G401 (cell line): ENCODE data around the gene PIP4K2B. TPM values are rescaled to one million over a fixed set of nuclear protein-coding genes. Genes with fewer than 3 reads are reported as not detected.
A peak's percentile ranks its signal among the peaks of the same experiment; 100 is the strongest.
"Not testable (repeated sequence)": the region's sequence is repeated elsewhere in the genome, so short reads cannot be mapped to it uniquely, and the experiment has no call there.

Experiments
- DNase-seq: peaks from one replicate; pipeline ENCODE4 v3.0.0-alpha.2; 2015; ENCODE audit warnings: low spot score
- in situ Hi-C: cut with HindIII; loops from 2 replicates; pipeline ENCODE4 v1.10.0; 2016; ENCODE audit warnings: low sequenced_read_pairs, mixed read lengths
- total RNA-seq: library from RNA; depleted of rRNA; stranded (reverse); fragments of >200 nt; shearing (Covaris generic); gene quantifications from 2 replicates; pipeline ENCODE4 v1.2.3, GENCODE V29; 2014; rRNA removed

PIP4K2B gene
- total RNA-seq, result 46.2 and 49.8 TPM in 2 replicates

DNA sequence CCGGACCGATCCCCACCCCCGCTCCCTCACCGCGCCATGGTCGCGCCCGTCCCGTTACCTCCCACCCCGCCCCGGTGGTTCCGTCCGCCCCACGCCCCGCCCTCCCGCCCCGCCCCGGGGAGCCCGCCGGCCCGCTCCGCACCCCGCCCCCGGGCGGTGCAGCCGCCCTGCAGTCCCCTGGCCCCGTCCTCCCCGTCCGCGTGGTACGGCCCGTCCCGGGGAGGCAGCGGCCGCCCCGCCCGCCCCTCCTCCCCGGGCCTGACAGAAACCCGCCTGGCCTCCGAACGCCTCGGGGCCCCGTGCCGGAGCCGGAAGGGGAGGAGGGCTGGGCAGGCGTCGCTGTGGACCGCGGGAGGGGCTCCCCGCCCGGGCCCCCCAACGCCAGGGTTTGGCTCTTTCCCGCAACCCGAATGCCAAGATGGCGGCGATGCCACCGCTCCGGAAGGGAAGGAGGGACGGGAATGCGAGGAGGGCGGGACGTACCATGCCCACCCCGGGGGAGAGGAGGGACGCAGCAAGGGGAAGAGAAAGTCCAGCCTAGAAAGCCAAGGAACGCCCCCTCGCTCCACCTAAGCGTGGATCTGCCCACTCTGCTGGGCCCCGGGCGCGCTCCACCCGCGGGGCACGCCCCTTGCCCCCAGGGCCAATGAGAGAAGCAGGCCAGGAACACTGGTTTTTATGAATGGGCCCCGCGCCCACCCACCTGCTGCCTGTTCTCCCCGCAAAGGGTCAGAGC lies at the start of gene PIP4K2B:
Gene PIP4K2B (minus strand): TSS at position 56 of the 736 bp plus-strand sequence. CDS start 132 bp downstream, outside the sequence.
- in situ Hi-C loops, result no loop called here

GRCh38 chr17:38848557-38848891 lies 49.2 kb upstream of the PIP4K2B start:
- DNase-seq, result no peak
- in situ Hi-C loops, result no loop called here

More for the DNA sequence above, at the start of gene PIP4K2B:
- peak; percentile 99 for DNase-seq

- in situ Hi-C loops, result no loop called here
- no peak for DNase-seq
Observed at GRCh38 chr17:38844261-38844757, 45.0 kb upstream of the PIP4K2B start.

GRCh38 chr17:38825762-38826247 lies 26.4 kb upstream of the PIP4K2B start:
- DNase-seq, result no peak
- in situ Hi-C loops, result loop anchor here (10.0 kb wide), 1 partner anchor 69 kb away; no protein-coding TSS in a partner anchor

GRCh38 chr17:38824899-38825761 lies 25.8 kb upstream of the PIP4K2B start, which contains the start of gene CWC25:
Gene CWC25, minus strand, starts transcription at chr17:38825321. Its CDS starts 138 bp downstream, at chr17:38825183.
- DNase-seq, result peak; percentile 92

GRCh38 chr17:38815576-38816193 lies 16.3 kb upstream of the PIP4K2B start:
- no peak for DNase-seq

More at GRCh38 chr17:38824899-38825761, 25.8 kb upstream of the PIP4K2B start, which contains the start of gene CWC25:
- in situ Hi-C loops, result loop anchor here (10.0 kb wide), 1 partner anchor 70 kb away; no protein-coding TSS in a partner anchor

GRCh38 chr17:38809828-38810227 lies 10.5 kb upstream of the PIP4K2B start:
- no peak for DNase-seq
- in situ Hi-C loops, result no loop called here

More at GRCh38 chr17:38815576-38816193, 16.3 kb upstream of the PIP4K2B start:
- in situ Hi-C loops, result no loop called here

- no peak for DNase-seq
- in situ Hi-C loops, result no loop called here
Observed at GRCh38 chr17:38800237-38800760, 943 bp upstream of the PIP4K2B start.

DNA sequence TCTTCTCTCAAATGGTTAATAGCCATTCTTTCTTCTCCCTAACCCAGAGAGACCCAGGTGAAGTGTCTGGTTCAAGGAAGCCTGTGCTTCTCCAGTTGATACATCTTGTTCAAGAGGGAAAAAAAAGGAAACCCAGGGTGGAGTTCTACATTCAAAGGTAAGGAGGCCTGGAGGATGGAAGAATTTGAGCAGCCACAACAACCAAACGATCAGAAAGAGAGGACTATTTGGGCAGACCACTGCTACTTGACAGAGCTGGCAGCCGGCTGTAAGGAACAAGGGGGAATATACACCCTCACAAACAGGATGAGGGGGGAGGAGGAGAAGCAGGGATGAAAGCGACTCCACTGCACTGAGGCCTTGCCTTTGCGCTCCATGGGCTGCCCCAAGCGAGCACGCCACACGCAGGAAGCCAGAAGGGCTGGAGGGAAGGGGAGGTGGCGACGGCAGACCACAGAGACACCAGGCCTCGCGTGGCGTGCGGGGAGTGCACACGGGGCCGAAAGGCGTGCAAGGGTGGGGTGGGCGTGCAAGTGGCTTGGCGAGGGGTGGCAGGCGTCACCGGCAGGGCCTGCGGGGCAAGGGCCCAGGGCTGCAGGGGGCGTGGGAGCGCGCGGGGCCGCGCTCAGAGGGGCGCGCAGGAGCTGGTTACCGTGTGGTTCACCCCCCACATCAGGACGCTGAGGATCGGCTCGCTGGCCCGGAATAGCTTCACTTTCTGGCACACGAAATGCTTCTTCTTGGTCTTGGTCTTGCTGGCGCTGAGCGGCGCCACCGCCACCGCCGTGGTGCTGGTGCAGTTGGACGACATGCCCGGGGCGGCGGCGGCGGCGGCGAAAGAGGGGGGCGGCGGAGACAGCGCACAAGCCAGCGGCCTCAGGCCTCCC lies 499 bp downstream of the PIP4K2B start:
- in situ Hi-C loops, result no loop called here
- DNase-seq, result peak; percentile 52

- in situ Hi-C loops, result no loop called here
- no peak for DNase-seq
Observed at GRCh38 chr17:38797828-38798227, 1.5 kb downstream of the PIP4K2B start.

GRCh38 chr17:38797158-38797490 lies 2.2 kb downstream of the PIP4K2B start:
- no peak for DNase-seq
- in situ Hi-C loops, result no loop called here

GRCh38 chr17:38796451-38797157 lies 2.8 kb downstream of the PIP4K2B start:
- DNase-seq, result no peak
- in situ Hi-C loops, result no loop called here

DNA sequence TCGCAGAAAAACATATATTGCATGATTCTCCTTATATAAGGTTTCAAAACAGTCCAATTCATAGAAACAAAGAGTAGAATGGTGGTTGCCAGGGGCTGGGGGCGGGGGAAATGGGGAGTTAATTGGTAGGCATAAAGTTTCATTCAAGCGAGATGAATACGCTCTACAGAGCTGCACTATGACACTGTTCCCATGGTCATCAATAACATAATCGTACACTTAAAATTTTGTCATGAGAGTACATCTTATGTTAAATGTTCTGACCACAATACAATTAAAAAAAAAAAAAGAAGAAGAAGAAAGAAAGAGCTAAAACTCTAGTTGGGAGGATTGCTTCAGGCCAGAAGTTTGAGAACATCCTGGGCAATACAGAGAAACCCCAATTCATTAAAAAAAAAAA lies 5.1 kb downstream of the PIP4K2B start:
- no peak for DNase-seq
- in situ Hi-C loops, result no loop called here

DNA sequence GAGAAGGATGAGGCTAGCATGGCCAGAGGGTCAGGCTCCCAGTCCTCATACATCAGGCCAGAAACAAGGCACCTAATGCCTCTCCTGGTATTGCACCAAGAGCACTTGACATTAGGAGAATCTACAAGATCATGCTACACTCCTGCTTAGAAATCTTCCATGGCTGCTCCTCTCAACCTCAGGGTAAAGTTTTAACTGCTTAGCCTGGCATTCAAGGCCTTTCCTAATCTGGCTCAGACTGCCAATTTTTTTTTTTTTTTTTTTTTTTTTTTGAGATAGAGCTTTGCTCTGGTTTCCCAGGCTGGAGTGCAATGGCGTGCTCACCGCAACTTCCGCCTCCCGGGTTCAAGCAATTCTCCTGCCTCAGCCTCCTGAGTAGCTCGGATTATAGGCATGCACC lies 8.2 kb downstream of the PIP4K2B start:
- no peak for DNase-seq
- in situ Hi-C loops, result no loop called here

DNA sequence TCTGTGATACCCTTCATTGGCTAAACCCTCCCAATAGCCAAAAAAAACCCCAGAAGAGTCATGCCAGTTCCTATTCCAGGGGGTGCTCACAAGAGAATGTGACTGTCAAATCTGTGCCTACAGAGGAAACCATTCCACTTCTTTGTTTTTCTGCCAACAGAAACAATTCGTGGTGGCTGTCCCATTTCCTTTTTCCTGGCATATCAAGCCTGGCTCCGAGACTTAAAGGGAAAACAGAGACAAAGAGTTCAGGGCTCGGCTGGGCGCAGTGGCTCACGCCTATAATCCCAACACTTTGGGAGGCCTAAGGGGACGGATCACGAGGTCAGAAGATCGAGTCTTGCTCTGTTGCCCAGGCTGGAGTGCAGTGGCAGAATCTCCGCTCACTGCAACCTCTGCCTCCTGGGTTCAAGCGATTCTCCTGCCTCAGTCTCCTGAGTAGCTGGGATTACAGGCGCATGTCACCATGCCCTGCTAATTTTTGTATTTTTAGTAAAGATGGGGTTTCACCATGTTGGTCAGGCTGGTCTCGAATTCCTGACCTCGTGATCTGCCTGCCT lies 9.1 kb downstream of the PIP4K2B start:
- DNase-seq, in situ Hi-C loops: not testable (repeated sequence)

DNA sequence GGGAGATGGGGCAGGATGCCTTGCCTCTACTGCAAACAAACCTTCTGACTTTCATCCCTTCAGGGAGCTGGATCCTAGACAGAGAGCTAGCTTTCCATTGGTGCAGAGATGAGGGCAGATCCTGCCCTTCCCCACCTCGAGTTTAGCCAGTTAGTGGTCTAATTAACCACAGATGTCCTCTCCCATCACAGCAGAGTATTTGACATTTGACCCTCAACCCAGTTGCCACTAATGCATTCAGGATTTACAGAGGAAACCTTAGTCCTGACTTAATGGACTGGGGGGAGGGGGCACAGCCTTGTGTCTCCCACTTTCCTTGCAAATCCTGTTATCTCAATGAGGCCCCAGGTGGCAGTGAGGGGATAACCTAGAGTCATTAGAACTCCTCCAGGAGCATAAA lies 10.2 kb downstream of the PIP4K2B start:
- in situ Hi-C loops, result no loop called here
- DNase-seq, result no peak

DNA sequence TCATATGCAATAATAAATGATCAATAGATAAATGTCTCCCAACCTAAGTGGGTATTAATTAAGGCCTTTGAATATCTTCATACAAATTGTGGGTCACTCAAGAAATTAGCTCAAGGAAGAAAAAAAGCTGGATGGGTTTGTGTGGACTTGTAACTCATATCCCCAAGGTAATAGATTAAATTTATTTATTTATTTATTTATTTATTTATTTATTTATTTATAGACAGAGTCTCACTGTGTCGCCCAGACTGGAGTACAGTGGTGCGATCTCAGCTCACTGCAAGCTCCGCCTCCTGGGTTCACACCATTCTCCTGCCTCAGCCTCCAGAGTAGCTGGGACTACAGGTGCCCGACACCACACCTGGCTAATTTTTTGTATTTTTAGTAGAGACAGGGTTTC lies 11.4 kb downstream of the PIP4K2B start:
- DNase-seq, in situ Hi-C loops: not testable (repeated sequence)
